22Rv1 (cell line): ENCODE results near the gene DDAH1.

Source experiments
- H3K27ac ChIP-seq: fragments of 450-650 bp; 2 replicates; pipeline ENCODE4 v1.5.1; 2017
- ZFX ChIP-seq: fragments of 450-650 bp; IDR thresholded peaks from 2 replicates; pipeline ENCODE4 v1.6.1; 2017; ENCODE audit warnings: antibody characterized with exemption, borderline replicate concordance
- TF ChIP-seq, protein P1 (sequence below): fragments of 450-650 bp; IDR thresholded peaks from 2 replicates; pipeline ENCODE4 v1.5.1; 2017; ENCODE audit warnings: mild to moderate bottlenecking

DDAH1 gene

DNA sequence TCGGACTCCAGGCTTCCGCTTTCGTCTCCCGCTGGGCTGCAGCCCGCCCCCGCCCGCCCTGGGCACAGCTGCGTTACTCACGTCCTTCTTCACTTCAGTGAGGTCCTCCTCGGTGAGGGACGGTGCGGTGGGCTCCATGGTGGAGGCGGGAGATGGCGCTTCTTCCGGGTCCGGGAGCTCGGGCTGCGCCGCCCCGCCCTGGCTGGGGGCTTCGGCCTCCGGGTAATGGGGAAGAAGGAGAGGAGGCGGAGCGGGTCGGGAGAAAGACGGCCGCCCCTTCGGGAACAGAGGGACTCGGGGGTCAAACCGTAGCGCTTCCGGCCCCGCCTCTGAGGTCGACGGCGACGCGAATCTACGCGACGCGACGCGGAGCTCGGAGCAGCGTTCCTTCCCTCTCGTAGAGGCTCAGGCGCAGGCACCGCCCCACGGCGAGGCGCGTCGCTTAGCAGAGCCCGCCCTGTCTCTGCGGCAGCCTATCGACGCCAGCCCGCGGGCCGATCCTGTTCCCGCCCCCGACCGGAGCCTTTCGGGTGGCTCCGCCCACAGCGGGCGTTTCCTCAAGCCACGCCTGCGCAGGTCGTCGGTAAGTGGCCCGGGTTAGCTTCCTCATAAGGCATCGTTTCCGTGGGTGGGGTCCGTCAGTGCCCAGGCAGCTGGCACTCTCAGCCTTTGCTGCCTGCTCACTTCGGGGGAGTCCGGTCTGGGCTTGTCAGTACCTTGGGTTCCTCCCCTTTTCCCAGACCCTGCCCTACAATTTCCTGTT lies 188.6 kb downstream of the DDAH1 start, which contains the start of gene BCL10:
TSS of gene BCL10 (minus strand) at position 418 of the 763 bp plus-strand sequence. CDS start at position 138, 280 bp downstream.
- TF ChIP-seq, protein P1, sequence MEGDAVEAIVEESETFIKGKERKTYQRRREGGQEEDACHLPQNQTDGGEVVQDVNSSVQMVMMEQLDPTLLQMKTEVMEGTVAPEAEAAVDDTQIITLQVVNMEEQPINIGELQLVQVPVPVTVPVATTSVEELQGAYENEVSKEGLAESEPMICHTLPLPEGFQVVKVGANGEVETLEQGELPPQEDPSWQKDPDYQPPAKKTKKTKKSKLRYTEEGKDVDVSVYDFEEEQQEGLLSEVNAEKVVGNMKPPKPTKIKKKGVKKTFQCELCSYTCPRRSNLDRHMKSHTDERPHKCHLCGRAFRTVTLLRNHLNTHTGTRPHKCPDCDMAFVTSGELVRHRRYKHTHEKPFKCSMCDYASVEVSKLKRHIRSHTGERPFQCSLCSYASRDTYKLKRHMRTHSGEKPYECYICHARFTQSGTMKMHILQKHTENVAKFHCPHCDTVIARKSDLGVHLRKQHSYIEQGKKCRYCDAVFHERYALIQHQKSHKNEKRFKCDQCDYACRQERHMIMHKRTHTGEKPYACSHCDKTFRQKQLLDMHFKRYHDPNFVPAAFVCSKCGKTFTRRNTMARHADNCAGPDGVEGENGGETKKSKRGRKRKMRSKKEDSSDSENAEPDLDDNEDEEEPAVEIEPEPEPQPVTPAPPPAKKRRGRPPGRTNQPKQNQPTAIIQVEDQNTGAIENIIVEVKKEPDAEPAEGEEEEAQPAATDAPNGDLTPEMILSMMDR: no peak
- TF ChIP-seq ZFX: no peak
- H3K27ac ChIP-seq: peak within 1 kb of the TSS; percentile 84

DNA sequence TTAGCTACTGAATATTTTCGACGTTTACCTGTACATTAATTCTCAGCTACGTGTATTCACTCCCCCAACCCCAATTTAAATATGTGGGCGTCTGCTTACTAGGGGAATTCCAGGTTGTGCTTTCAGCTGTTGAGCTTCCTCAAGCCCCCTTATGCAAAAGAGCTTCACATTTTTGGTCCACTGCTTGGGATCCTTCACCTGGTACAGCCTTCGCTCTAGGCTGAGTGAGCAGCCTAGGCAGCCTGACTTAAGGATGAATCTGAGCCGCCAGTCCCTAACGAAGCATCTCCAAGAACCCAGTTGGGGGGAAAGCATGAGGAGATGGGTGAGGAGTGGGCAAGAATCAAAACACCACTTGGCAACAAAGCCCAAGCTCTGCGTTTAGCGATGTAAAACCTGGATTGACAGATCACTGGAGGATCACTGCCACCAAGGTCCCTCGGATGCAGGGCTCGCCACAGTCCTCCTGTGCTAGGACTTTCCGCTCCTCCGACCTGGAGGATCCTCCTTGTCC lies 189.2 kb downstream of the DDAH1 start:
- peak overlapping the region; percentile 84 for H3K27ac ChIP-seq
- TF ChIP-seq, protein P1: no peak
- no peak for TF ChIP-seq ZFX

DNA sequence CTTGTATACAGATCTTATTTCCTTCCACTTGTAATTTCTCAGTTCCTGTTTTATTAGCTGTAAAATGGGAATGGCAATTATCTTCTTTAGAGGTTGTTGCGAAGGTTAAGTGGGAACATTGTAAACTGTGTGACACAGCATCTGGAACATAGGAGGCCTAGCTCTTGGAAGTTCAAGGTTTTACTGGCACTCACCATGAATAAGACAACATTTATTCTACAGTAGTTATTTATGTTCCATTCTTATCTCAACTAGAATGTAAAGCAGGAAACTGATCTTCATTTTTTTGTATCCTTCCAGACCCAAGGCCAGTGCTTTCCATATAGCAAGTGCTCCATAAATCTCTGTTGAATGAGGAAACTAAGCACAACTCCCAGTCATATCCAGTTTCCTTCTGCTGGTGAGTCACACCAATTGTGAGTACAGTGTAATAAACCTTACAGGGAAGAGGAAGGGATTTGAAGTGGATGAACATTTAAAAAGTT lies 189.9 kb downstream of the DDAH1 start:
- no peak overlapping the region for H3K27ac ChIP-seq
- TF ChIP-seq, protein P1: no peak
- no peak for TF ChIP-seq ZFX

DNA sequence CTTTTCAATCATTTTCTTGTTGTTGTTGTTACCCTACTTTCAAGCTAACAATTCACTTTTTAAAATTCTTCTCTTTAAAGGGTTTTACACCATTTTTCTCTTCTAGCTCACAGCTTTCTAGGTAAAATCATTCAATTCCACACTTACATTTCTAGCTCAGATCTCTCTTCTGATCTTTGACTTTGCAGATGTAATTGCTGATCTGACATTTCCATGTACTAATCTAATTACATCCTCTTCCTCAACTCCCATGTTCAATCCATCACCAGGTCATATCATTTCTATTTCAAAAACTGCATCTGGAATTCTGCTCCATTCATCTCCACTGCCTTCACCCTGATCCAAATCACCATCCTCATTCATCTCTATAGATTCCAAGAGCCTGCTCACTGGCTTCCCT lies 191.6 kb downstream of the DDAH1 start:
- no peak overlapping the region for H3K27ac ChIP-seq
- TF ChIP-seq ZFX: no peak

DNA sequence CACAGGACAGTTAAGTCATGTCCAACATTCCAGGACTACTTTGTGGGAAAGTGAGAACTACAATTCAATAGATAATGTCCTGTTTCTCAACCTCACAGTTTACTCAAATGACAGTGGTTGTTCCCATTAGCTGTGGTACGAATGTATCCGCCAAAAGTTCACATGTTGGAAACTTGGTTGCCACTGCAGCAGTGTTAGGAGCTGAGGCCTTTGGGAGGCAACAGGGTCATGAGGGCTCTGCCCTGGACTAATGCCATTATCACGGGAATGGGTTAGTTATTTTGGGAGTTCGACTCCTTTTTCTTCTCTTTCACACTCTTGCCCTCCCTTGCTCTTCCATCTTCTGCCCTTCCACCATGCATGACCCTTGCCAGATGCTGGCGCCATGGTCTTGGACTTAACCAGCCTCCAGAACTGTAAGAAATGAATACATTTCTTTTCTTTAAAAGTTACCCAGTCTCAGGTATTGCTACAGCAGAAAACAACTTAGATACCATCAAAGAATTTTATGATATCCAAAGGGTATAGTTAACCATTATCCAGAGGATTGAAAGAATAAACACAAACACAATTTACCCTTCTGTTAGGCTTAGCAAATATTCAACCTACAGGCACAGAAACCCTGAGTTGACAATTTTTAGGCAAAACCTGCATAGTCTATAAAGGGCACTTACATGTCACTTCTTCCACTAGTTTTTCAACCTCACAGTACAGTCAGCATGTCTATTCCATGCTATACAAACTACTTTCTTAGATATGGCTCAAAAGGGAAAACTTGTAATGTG lies 196.0 kb downstream of the DDAH1 start:
- TF ChIP-seq, protein P1: no peak
- no peak for TF ChIP-seq ZFX

More for the DNA sequence above, 196.0 kb downstream of the DDAH1 start:
- H3K27ac ChIP-seq: peak overlapping the region; percentile 69
